ENCODE results near the gene TRAK1. TPM values are rescaled to one million over a fixed set of nuclear protein-coding genes. Genes with fewer than 3 reads are reported as not detected.

The TRAK1 gene
- total RNA-seq, 2 experiments from 2014 or later: 23.7 to 25.9 TPM

DNA sequence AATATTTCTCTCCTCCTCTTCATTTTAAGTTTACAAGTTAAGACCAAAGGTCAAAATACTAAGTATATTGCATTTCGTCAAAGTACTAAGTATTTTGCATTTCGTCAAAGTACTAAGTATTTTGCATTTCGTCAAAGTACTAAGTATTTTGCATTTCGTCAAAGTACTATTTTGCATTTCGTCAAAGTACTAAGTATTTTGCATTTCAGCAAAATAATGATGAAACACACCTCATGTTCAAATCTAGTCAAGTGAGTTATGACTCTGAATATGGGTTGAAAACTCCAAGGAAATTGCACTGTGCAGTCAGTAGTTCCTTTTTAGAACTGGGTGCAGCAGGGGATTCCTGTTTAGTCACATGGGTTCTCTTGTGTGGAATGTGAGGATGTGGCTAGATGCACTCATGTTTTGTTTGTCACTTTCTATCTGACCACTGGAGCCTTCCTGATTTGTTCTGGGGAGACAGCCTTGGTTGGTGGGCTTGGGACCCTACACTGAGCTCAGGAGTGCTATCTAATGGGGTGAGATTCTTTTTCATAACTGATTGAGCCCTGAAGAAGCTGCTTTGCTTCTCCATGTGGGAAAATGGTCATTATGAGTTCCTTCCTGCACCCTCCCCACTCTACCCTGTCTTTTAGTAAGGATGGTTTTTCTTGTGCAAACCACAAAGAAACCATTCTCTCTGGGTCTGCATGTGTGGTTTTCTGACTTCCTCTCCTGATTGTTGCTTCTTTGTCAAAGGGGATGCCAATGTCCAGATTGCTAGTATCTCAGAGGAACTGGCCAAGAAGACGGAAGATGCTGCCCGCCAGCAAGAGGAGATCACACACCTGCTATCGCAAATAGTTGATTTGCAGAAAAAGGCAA, 101.4 kb downstream of the TRAK1 start:
- CTCF ChIA-PET: interaction anchor here (0.6 to 3.8 kb wide), 14 partner anchors 10 to 969 kb away, joined by 3 to 43 read pairs (median 11); no protein-coding TSS in a partner anchor
- POLR2A ChIA-PET: interaction anchor here (0.9 kb wide), 1 partner anchor 13 kb away, joined by 3 read pairs; no protein-coding TSS in a partner anchor
- Mint-ChIP-seq H3K36me3 (ENCODE audit: low read depth) (peaks cover 27% of the 10 kb centered on the region), H3K27me3 (no peaks in the 10 kb centered on the region), H3K9me3 (no peaks in the 10 kb centered on the region), H3K4me3 (no peak overlapping the region), H3K27ac (peak overlapping the region; percentile 17), H3K4me1 (peaks cover 40% of the 10 kb centered on the region)
- no peak for DNase-seq

DNA sequence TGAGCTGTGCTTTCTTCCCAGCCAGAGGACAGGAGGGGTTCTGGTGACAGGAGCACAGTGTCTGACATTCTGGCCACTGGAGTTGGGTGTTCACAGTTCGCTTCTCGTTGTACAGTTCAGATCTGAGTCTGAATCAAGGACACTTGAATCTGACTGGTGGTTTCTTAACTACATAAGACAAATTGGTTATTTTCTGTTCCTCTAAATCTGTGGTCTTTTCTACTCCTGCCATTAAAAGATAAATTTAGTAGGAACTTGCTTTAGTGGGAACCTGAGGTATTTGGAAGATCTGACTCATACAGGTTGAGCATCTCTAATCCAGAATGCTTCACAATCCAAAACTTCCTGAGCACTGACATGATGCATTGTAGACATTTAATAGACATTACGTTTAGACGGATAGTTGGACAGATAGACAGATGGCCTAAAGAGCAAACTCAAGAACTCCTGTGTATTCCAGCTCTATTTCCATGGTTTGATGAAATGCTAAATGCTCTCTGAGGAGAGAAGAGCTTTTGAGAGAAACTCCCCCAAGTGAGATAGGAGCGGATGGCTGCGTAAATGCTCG, 103.9 kb downstream of the TRAK1 start:
- Mint-ChIP-seq H3K9me3 (no peaks in the 10 kb centered on the region), H3K27ac (no peak overlapping the region), H3K4me1 (peaks cover 40% of the 10 kb centered on the region), H3K36me3 (ENCODE audit: low read depth) (peaks cover 32% of the 10 kb centered on the region), H3K27me3 (no peaks in the 10 kb centered on the region), H3K4me3 (no peak overlapping the region)
- CTCF ChIA-PET: interaction anchor here (1.4 kb wide), 1 partner anchor 77 kb away, joined by 3 read pairs; no protein-coding TSS in a partner anchor
- POLR2A ChIA-PET: interaction anchor here (0.6 to 1.4 kb wide), 2 partner anchors 184 to 1728 kb away, joined by 3 read pairs; no protein-coding TSS in a partner anchor
- DNase-seq: no peak

DNA sequence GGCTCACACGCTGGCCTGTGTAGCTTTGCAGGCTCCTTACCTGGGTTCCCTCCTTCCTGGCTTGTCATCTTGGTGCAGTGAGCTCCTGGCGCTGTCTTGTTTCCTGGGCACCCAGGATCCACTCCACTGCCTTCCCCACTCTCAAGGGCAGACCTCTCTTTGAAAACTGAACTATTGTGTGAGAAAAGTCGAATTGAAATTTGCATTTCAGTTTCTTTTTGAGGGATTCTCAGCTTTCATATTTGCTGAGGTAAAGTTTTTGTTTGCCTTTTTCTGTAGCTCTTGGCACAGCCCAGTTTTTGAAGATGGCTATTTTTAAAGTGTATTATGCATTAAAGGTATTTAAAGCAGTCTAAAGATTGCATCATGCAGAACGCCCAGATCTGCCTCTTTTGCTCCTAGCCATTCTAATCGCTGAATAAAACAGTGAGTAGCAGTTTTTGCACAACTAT, 104.7 kb downstream of the TRAK1 start:
- H3K4me3 Mint-ChIP-seq: no peak overlapping the region
- H3K27ac Mint-ChIP-seq: peak overlapping the region; percentile 27
- peaks cover 33% of the 10 kb centered on the region for H3K36me3 Mint-ChIP-seq (ENCODE audit: low read depth)
- CTCF ChIA-PET: interaction anchor here (0.5 kb wide), 1 partner anchor 35 kb away, joined by 4 read pairs; no protein-coding TSS in a partner anchor
- H3K27me3 Mint-ChIP-seq: no peaks in the 10 kb centered on the region
- H3K9me3 Mint-ChIP-seq: no peaks in the 10 kb centered on the region
- POLR2A ChIA-PET: interaction anchor here (1.4 kb wide), 1 partner anchor 185 kb away, joined by 3 read pairs; no protein-coding TSS in a partner anchor
- no peak for DNase-seq
- H3K4me1 Mint-ChIP-seq: peaks cover 39% of the 10 kb centered on the region

GRCh38 chr3:42198709-42199108, 107.6 kb downstream of the TRAK1 start:
- H3K27ac Mint-ChIP-seq: no peak overlapping the region
- no peaks in the 10 kb centered on the region for H3K9me3 Mint-ChIP-seq
- no peaks in the 10 kb centered on the region for H3K27me3 Mint-ChIP-seq
- H3K4me1 Mint-ChIP-seq: peaks cover 15% of the 10 kb centered on the region
- POLR2A ChIA-PET: no interaction called here
- no peak overlapping the region for H3K4me3 Mint-ChIP-seq
- DNase-seq: no peak
- H3K36me3 Mint-ChIP-seq (ENCODE audit: low read depth): peaks cover 38% of the 10 kb centered on the region
- CTCF ChIA-PET: interaction anchor here (0.6 to 1.7 kb wide), 3 partner anchors 7 to 179 kb away, joined by 4 to 14 read pairs (median 4); no protein-coding TSS in a partner anchor

DNA sequence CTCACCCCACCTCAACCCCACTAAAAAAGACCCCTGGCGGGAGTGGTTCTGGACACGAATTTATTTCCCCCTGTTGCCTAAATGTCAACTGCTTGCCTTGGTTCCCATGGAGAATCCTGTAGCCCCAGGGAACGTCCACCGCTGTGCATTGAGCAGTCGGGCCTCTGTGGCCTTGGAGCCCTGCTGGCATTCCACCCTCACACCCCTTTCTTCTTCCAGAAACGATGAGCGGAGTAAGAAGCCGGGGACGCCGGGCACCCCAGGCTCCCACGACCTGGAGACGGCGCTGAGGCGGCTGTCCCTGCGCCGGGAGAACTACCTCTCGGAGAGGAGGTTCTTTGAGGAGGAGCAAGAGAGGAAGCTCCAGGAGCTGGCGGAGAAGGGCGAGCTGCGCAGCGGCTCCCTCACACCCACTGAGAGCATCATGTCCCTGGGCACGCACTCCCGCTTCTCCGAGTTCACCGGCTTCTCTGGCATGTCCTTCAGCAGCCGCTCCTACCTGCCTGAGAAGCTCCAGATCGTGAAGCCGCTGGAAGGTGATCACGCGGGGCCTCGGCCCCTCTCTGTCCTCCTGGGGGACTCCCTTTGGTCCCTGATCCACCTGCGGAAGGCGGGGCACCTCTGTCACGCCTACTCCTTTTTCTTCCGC, 111.2 kb downstream of the TRAK1 start:
- no peak overlapping the region for H3K27ac Mint-ChIP-seq
- H3K9me3 Mint-ChIP-seq: no peaks in the 10 kb centered on the region
- peaks cover 4% of the 10 kb centered on the region for H3K4me1 Mint-ChIP-seq
- ChIA-PET CTCF (no interaction called here), POLR2A (no interaction called here)
- H3K36me3 Mint-ChIP-seq (ENCODE audit: low read depth): peaks cover 19% of the 10 kb centered on the region
- DNase-seq: no peak
- no peaks in the 10 kb centered on the region for H3K27me3 Mint-ChIP-seq
- no peak overlapping the region for H3K4me3 Mint-ChIP-seq

DNA sequence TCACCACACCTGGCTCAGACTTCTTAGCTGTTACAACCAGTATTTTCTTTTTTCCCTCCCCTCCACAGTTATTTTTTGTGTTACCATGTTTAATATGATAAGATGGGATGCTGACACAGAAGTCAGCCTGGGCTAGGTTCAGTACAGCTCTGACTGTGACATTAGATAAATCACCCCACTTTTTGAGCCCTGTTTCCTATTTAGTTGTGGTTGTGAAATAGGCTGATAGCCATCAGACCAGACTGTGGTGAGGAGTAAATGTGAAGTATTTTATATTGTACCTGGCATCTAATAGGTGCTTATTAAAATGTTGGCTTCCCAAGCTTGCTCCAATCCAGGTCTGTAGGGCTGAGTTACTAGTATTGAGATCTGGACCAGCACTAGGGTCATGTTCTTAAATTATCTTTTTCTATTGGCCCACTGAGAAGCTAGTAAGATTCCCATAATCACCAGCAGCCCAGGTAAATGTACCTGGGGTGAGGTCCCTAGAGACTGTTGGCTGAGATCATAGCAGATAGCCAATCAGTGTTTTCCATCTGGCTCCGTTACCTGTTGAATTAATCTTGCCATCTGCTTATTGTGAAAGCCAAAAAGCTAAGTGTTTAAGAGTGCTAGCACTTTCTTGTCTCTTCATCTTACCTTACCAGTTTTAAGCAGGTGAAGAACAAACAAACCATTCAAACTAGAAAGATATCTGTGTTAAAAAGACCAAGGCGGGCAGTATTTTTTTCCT, 113.9 kb downstream of the TRAK1 start:
- Mint-ChIP-seq H3K4me1 (peaks cover 4% of the 10 kb centered on the region), H3K27ac (no peak overlapping the region), H3K27me3 (no peaks in the 10 kb centered on the region), H3K9me3 (no peaks in the 10 kb centered on the region), H3K4me3 (no peak overlapping the region), H3K36me3 (ENCODE audit: low read depth) (peaks cover 20% of the 10 kb centered on the region)
- POLR2A ChIA-PET: interaction anchor here (1.1 to 1.2 kb wide), 2 partner anchors 10 to 12 kb away, joined by 3 to 4 read pairs; no protein-coding TSS in a partner anchor
- CTCF ChIA-PET: interaction anchor here (2.7 kb wide), 1 partner anchor 14 kb away, joined by 14 read pairs; no protein-coding TSS in a partner anchor
- DNase-seq: no peak

DNA sequence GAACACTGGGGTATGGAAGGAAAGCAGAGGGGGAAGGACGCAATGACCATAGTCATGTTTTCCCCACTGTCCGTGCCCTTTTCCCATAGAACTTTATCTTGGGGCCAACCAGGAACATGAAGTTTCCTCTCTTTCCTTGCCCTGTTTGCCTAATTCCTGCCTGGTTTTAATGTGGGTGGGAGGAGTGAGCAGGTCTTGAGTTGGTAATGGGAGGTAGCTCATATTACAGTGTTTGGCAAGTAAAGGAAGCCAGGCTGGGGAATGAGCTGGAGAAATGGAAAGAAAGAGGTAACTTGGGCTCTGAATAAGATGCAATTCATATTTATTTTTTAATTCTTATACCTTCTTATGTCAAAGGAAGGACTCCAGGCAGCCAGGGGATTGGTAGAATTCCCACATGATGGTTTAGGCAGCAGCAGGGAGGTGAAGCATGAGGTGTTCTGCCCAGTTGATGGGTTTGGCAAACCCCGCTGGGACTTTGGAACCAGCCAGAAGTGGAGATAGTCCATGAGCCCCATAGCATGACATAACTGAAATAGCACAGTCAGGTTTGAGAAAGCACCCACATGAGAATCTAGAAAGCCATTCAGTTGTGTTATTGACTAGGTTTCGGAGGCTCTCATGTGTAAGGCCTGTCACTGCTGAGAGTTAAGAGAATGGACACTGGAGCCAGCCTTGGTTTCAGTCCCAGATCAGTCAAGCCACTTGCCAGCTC, 114.8 kb downstream of the TRAK1 start:
- Mint-ChIP-seq H3K4me3 (no peak overlapping the region), H3K27me3 (no peaks in the 10 kb centered on the region)

GRCh38 chr3:42209917-42210316, 118.8 kb downstream of the TRAK1 start:
- POLR2A ChIA-PET: interaction anchor here (0.7 kb wide), 1 partner anchor 1081 kb away, joined by 3 read pairs; no protein-coding TSS in a partner anchor
- Mint-ChIP-seq H3K9me3 (no peaks in the 10 kb centered on the region), H3K36me3 (ENCODE audit: low read depth) (peaks cover 27% of the 10 kb centered on the region), H3K27ac (no peak overlapping the region), H3K4me3 (no peak overlapping the region), H3K4me1 (peaks cover 24% of the 10 kb centered on the region), H3K27me3 (no peaks in the 10 kb centered on the region)
- DNase-seq: no peak
- CTCF ChIA-PET: interaction anchor here (2.3 kb wide), 1 partner anchor 18 kb away, joined by 16 read pairs; no protein-coding TSS in a partner anchor

More for the DNA sequence above, 114.8 kb downstream of the TRAK1 start:
- H3K9me3 Mint-ChIP-seq: no peaks in the 10 kb centered on the region
- peaks cover 24% of the 10 kb centered on the region for H3K36me3 Mint-ChIP-seq (ENCODE audit: low read depth)
- no peak for DNase-seq
- H3K27ac Mint-ChIP-seq: no peak overlapping the region
- ChIA-PET CTCF (interaction anchor here (0.6 to 2.7 kb wide), 2 partner anchors 15 to 255 kb away, joined by 4 to 14 read pairs; no protein-coding TSS in a partner anchor), POLR2A (interaction anchor here (1.1 to 1.2 kb wide), 2 partner anchors 9 to 13 kb away, joined by 3 to 4 read pairs; no protein-coding TSS in a partner anchor)
- peaks cover 4% of the 10 kb centered on the region for H3K4me1 Mint-ChIP-seq

- Mint-ChIP-seq H3K4me3 (no peak overlapping the region), H3K27me3 (no peaks in the 10 kb centered on the region), H3K27ac (no peak overlapping the region), H3K4me1 (peaks cover 29% of the 10 kb centered on the region), H3K36me3 (ENCODE audit: low read depth) (peaks cover 27% of the 10 kb centered on the region), H3K9me3 (no peaks in the 10 kb centered on the region)
- no peak for DNase-seq
- POLR2A ChIA-PET: no interaction called here
- CTCF ChIA-PET: interaction anchor here (0.7 to 2.3 kb wide), 2 partner anchors 19 to 21 kb away, joined by 7 to 16 read pairs; no protein-coding TSS in a partner anchor
Measured at GRCh38 chr3:42210726-42211125, 119.6 kb downstream of the TRAK1 start.

DNA sequence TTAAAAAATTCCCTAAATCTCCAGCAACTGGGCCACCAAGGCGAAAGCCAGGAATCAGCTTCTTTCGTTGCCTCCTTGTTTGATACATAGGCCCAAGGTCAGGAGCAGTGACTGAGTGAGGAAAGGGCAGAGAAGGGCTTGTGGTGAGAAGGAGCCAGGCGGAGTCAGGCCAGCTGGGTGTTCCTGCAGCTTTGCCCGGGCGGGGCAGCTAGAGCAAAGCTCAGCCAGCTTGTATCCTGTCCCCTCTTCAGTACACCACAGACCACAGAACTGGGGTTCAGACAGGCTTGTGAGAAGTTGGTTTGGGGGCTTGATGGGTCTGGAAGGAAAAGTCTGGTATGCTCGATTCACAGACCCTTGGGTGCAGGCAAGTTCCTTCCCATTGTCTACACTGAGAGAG, 122.3 kb downstream of the TRAK1 start:
- Mint-ChIP-seq H3K4me3 (no peak overlapping the region), H3K27ac (peak overlapping the region; percentile 33)
- peak; percentile 25 for DNase-seq

DNA sequence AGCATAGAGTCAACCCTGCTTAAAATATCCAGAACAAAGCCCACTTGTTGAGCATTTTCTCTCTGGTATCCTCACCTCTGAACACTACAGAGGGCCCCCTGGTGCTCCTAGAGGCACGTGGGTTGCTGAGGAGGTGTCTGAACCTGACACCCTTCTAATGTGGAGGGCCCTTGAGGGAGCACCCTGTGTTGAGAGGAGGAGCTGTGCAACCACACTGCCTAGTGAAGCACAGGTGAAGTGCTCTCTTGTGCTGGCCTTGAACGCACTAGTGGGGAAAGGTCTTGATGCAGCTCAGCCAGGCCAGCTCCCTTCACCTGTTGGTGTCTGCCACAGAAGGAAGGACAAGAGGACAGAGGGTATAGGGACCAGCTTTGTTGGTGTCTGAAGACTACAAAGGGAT, 122.9 kb downstream of the TRAK1 start:
- Mint-ChIP-seq H3K9me3 (no peaks in the 10 kb centered on the region), H3K27ac (peak overlapping the region; percentile 33), H3K4me1 (peaks cover 50% of the 10 kb centered on the region), H3K4me3 (no peak overlapping the region), H3K27me3 (no peaks in the 10 kb centered on the region), H3K36me3 (ENCODE audit: low read depth) (peaks cover 24% of the 10 kb centered on the region)
- CTCF ChIA-PET: interaction anchor here (4.3 kb wide), 1 partner anchor 23 kb away, joined by 28 read pairs; no protein-coding TSS in a partner anchor
- no peak for DNase-seq
- POLR2A ChIA-PET: interaction anchor here (1.1 kb wide), 1 partner anchor 9 kb away, joined by 4 read pairs; no protein-coding TSS in a partner anchor

More for the DNA sequence above, 122.3 kb downstream of the TRAK1 start:
- Mint-ChIP-seq H3K36me3 (ENCODE audit: low read depth) (peaks cover 27% of the 10 kb centered on the region), H3K4me1 (peaks cover 50% of the 10 kb centered on the region), H3K27me3 (no peaks in the 10 kb centered on the region), H3K9me3 (no peaks in the 10 kb centered on the region)
- CTCF ChIA-PET: interaction anchor here (4.3 kb wide), 1 partner anchor 22 kb away, joined by 28 read pairs; no protein-coding TSS in a partner anchor
- POLR2A ChIA-PET: no interaction called here
